A673 (cell line): ENCODE results near the gene RMND5A. TPM values are rescaled to one million over a fixed set of nuclear protein-coding genes. Genes with fewer than 3 reads are reported as not detected.

Experiments used
- BruUV-seq: library from RNA; stranded (reverse); fragments of 400-500 nt; replicated peaks from 2 replicates; lab custom pipeline; 2021; lab: Mats Ljungman, UMichigan
- CTCF ChIA-PET: fragments of 300-600 bp; sonication (Branson Sonifier 250); formaldehyde crosslinking; loops from one replicate; lab custom pipeline; 2022; ENCODE audit warnings: antibody characterized with exemption; lab: Charles Lee
- POLR2A ChIA-PET: fragments of 300-600 bp; sonication (Branson Sonifier 250); formaldehyde crosslinking; loops from one replicate; lab custom pipeline; 2022; ENCODE audit warnings: antibody characterized with exemption; ENCODE audit not compliant: low non-redundant PET; lab: Charles Lee
- DNase-seq: peaks from one replicate; pipeline ENCODE4 v3.0.0-alpha.2; 2015; ENCODE audit warnings: low spot score
- H3K27ac ChIP-seq: fragments of 200-600 bp; sonication (generic); 2 replicates; pipeline ENCODE4 v1.5.1; 2016; ENCODE audit warnings: mixed run types, low read depth, mild to moderate bottlenecking, mixed read lengths, antibody characterized with exemption, low read length; ENCODE audit not compliant: poor library complexity, severe bottlenecking
- H3K27me3 ChIP-seq: fragments of 200-600 bp; sonication (generic); replicated peaks from 2 replicates; pipeline ENCODE4 v1.6.1; 2017; ENCODE audit warnings: mixed run types, low read depth, mild to moderate bottlenecking, mixed read lengths, antibody characterized with exemption, low read length; ENCODE audit not compliant: insufficient read depth, poor library complexity
- H3K36me3 ChIP-seq: fragments of 200-600 bp; sonication (generic); 2 replicates; pipeline ENCODE4 v1.6.1; 2016; ENCODE audit warnings: mixed run types, mild to moderate bottlenecking, mixed read lengths, antibody characterized with exemption, low read length; ENCODE audit not compliant: insufficient read depth, poor library complexity, severe bottlenecking
- H3K4me1 ChIP-seq: fragments of 200-600 bp; sonication (generic); 2 replicates; pipeline ENCODE4 v1.6.1; 2017; ENCODE audit warnings: mixed run types, mild to moderate bottlenecking, mixed read lengths, antibody characterized with exemption, low read length; ENCODE audit not compliant: insufficient read depth, poor library complexity, severe bottlenecking
- H3K4me3 ChIP-seq: fragments of 200-600 bp; sonication (generic); 2 replicates; pipeline ENCODE4 v1.5.1; 2016; ENCODE audit warnings: low read depth, mixed run types, mild to moderate bottlenecking, mixed read lengths, low read length; ENCODE audit not compliant: poor library complexity, severe bottlenecking
- H3K9me3 ChIP-seq: fragments of 200-600 bp; sonication (generic); 2 replicates; pipeline ENCODE4 v1.6.1; 2016; ENCODE audit warnings: mixed run types, low read depth, mild to moderate bottlenecking, mixed read lengths, antibody characterized with exemption, low read length; ENCODE audit not compliant: poor library complexity, severe bottlenecking
- CTCF ChIP-seq: fragments of 300-800, 200-600 bp; sonication (generic); conservative IDR thresholded peaks from 2 replicates; pipeline ENCODE4 v1.5.1; 2017; ENCODE audit warnings: low read depth, mild to moderate bottlenecking, antibody characterized with exemption, low read length, moderate library complexity, mixed read lengths
- EZH2 ChIP-seq: fragments of 200-600 bp; sonication (generic); IDR thresholded peaks from 2 replicates; pipeline ENCODE4 v1.6.1; 2017; ENCODE audit warnings: borderline replicate concordance, low read depth, mild to moderate bottlenecking, mixed read lengths, antibody characterized with exemption, low read length; ENCODE audit not compliant: poor library complexity, severe bottlenecking
- intact Hi-C: fragments of 100-400 bp; cut with micrococcal nuclease; formaldehyde crosslinking; loops from one replicate; pipeline ENCODE4 v1.10.0; 2022; ENCODE audit not compliant: unreplicated experiment
- total RNA-seq: library from RNA; stranded (reverse); gene quantifications from 2 replicates; pipeline ENCODE4 v1.2.3, GENCODE V29; 2021

The RMND5A gene
- total RNA-seq, 1 experiment from 2014 or later = 38.7 TPM

DNA sequence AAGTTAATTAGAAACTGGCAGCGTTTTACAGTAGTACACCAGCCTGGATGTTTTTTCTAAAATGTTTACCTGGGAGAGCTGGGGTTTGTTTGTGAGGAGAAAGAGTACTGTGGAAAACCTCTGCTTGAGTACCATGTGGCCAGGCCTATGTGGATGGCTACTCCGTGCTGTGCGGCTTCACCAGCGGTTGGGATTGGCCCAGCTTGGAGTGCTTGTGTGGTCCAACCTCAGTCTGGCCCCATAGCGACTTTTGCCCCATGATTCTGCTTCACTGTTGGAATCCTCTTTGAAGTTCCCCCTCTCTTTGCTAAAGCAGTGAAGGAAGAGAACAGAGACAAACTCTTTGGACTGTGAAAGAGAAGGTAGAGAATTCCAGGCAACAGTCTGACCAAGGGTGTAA, 54.8 kb downstream of the RMND5A start:
- Histone ChIP-seq H3K9me3 (no peaks in the 10 kb centered on the region), H3K27me3 (no peaks in the 10 kb centered on the region), H3K27ac (no peak overlapping the region), H3K36me3 (peaks cover 37% of the 10 kb centered on the region), H3K4me3 (no peak overlapping the region), H3K4me1 (no peaks in the 10 kb centered on the region)
- TF ChIP-seq CTCF (no peak), EZH2 (no peak)
- no peak for DNase-seq
- no TSS peak for BruUV-seq
- intact Hi-C loops = no loop called here
- POLR2A ChIA-PET = no interaction called here
- CTCF ChIA-PET = no interaction called here

DNA sequence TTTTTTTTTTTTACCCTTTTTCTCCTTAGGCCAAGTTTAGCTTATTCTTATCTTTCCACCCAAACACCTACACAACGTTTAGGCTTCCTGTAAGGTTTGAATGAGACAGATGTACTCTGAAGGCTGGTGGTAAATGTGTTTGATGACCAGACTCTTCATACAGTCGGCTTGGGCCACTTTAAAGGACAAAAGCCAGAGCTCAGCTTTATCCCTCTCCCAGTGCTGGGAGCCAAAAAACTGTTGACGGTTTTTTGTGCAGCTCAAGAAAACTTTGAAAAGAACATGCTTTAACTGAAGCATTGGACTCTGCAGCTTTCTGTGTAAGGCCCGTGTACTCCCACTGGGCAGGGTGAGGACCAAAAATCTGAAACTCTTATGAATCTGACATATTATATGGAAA, 55.2 kb downstream of the RMND5A start:
- Histone ChIP-seq H3K27ac (no peak overlapping the region), H3K9me3 (no peaks in the 10 kb centered on the region), H3K4me3 (no peak overlapping the region), H3K36me3 (peaks cover 32% of the 10 kb centered on the region), H3K27me3 (no peaks in the 10 kb centered on the region), H3K4me1 (no peaks in the 10 kb centered on the region)
- BruUV-seq = TSS peak; percentile 16
- no peak for TF ChIP-seq CTCF
- TF ChIP-seq EZH2 = no peak
- ChIA-PET POLR2A (no interaction called here), CTCF (no interaction called here)
- intact Hi-C loops = no loop called here
- DNase-seq = no peak

GRCh38 chr2:86776532-86776931, 56.4 kb downstream of the RMND5A start:
- H3K9me3 ChIP-seq = no peaks in the 10 kb centered on the region
- ChIA-PET CTCF (no interaction called here), POLR2A (no interaction called here)
- no peak for TF ChIP-seq CTCF
- TF ChIP-seq EZH2 = no peak
- no TSS peak for BruUV-seq
- H3K27ac ChIP-seq = no peak overlapping the region
- DNase-seq = no peak
- no peaks in the 10 kb centered on the region for H3K4me1 ChIP-seq
- intact Hi-C loops = no loop called here
- H3K27me3 ChIP-seq = no peaks in the 10 kb centered on the region
- H3K36me3 ChIP-seq = peaks cover 21% of the 10 kb centered on the region
- H3K4me3 ChIP-seq = no peak overlapping the region
